B cell (primary cell): ENCODE data around the gene CNGA3. TPM values are rescaled to one million over a fixed set of nuclear protein-coding genes. Genes with fewer than 3 reads are reported as not detected.

ENCODE experiments used
- ATAC-seq: fragments of 200-7000 bp; cut with Tn5 transposase; one replicate; pipeline ENCODE4 v1.10.0; 2021; ENCODE audit warnings: low read depth, mild to moderate bottlenecking, moderate number of reproducible peaks, moderate library complexity
- CTCF ChIA-PET: fragments of 350-600 bp; sonication (Branson Sonifier 250); formaldehyde crosslinking; loops from one replicate; lab custom pipeline; 2021; ENCODE audit warnings: antibody characterized with exemption, inconsistent platforms; lab: Charles Lee
- POLR2A ChIA-PET: fragments of 350-600 bp; sonication (Branson Sonifier 250); formaldehyde crosslinking; loops from one replicate; lab custom pipeline; 2021; ENCODE audit warnings: antibody characterized with exemption; lab: Charles Lee
- DNase-seq: peaks from one replicate; pipeline ENCODE4 v3.0.0; 2013
- H2AFZ ChIP-seq: 2 replicates; pipeline ENCODE4 v1.6.1; 2012; ENCODE audit warnings: mild to moderate bottlenecking, low read depth, low read length; ENCODE audit not compliant: insufficient read depth, poor library complexity, severe bottlenecking
- H3K27ac ChIP-seq, 2 donors: 1 replicate in 1 of 2; 2 replicates in 1 of 2; pipeline ENCODE4 v1.5.1; 2012 to 2013; ENCODE audit warnings: low read length in 2 of 2, mild to moderate bottlenecking in 2 of 2, moderate library complexity in 1 of 2
- H3K27me3 ChIP-seq, 4 experiments: fragments of 200-600 bp in 1 of 4; sonication (generic) in 1 of 4; replicated peaks in 1 of 4; 1 replicate in 2 of 4; 2 replicates in 2 of 4; pipeline versions ENCODE4 v1.6.1 to v1.7.0; 2013 to 2016; ENCODE audit warnings: low read length in 3 of 4, mild to moderate bottlenecking in 2 of 4, mixed read lengths in 1 of 4, moderate library complexity in 1 of 4; ENCODE audit not compliant: insufficient read depth in 4 of 4, control insufficient read depth in 3 of 4; ENCODE audit errors: control extremely low read depth in 1 of 4
- H3K36me3 ChIP-seq, 2 experiments: replicated peaks in 1 of 2; 1 replicate in 1 of 2; 2 replicates in 1 of 2; pipeline versions ENCODE4 v1.6.1 to v1.7.1; 2013; ENCODE audit warnings: low read length in 1 of 2; ENCODE audit not compliant: insufficient read depth in 2 of 2, control insufficient read depth in 1 of 2; ENCODE audit errors: control extremely low read depth in 1 of 2, extremely low read depth in 1 of 2
- H3K4me1 ChIP-seq, 2 donors: fragments of 200-600 bp in 1 of 2; sonication (generic) in 1 of 2; 1 replicate in 1 of 2; 2 replicates in 1 of 2; pipeline versions ENCODE4 v1.5.1 to v1.6.1; 2013 to 2017; ENCODE audit warnings: low read length in 2 of 2; ENCODE audit not compliant: control insufficient read depth in 2 of 2, insufficient read depth in 2 of 2
- H3K4me2 ChIP-seq: replicated peaks from 2 replicates; pipeline ENCODE3; 2012; ENCODE audit warnings: mild to moderate bottlenecking, low read depth, low read length; ENCODE audit not compliant: poor library complexity, severe bottlenecking
- H3K4me3 ChIP-seq, 5 experiments: fragments of 200-600 bp in 1 of 5; sonication (generic) in 1 of 5; 1 replicate in 3 of 5; 2 replicates in 2 of 5; pipeline versions ENCODE4 v1.5.1 to v1.7.0; 2011 to 2016; ENCODE audit warnings: low read length in 4 of 5, mild to moderate bottlenecking in 4 of 5, low read depth in 2 of 5, control low read depth in 1 of 5, moderate library complexity in 1 of 5; ENCODE audit not compliant: insufficient read depth in 1 of 5; ENCODE audit errors: control extremely low read depth in 1 of 5, extremely low read depth in 1 of 5
- H3K79me2 ChIP-seq: fragments of 200-600 bp; sonication (generic); one replicate; pipeline ENCODE4 v1.6.0; 2016; ENCODE audit warnings: low read length; ENCODE audit not compliant: control insufficient read depth, insufficient read depth
- H3K9ac ChIP-seq: fragments of 200-600 bp; sonication (generic); 2 replicates; pipeline ENCODE4 v1.6.1; 2017; ENCODE audit warnings: mild to moderate bottlenecking, low read length, moderate library complexity
- H3K9me3 ChIP-seq, 3 donors: one replicate each; pipeline versions ENCODE4 v1.6.1 to v1.7.1; 2013; ENCODE audit warnings: low read length in 2 of 3; ENCODE audit not compliant: control insufficient read depth in 2 of 3, insufficient read depth in 1 of 3; ENCODE audit errors: control extremely low read depth in 1 of 3
- H4K20me1 ChIP-seq: 2 replicates; pipeline ENCODE4 v1.6.0; 2012; ENCODE audit warnings: mild to moderate bottlenecking, low read length; ENCODE audit not compliant: insufficient read depth, control insufficient read depth, poor library complexity, severe bottlenecking
- H3K27ac Mint-ChIP-seq: one replicate; pipeline ENCODE4 v1.8.0; 2021; ENCODE audit warnings: mixed read lengths
- H3K27me3 Mint-ChIP-seq: one replicate; pipeline ENCODE4 v1.8.0; 2021; ENCODE audit warnings: mixed read lengths
- H3K4me1 Mint-ChIP-seq: one replicate; pipeline ENCODE4 v1.8.0; 2021; ENCODE audit warnings: mixed read lengths
- H3K4me3 Mint-ChIP-seq: one replicate; pipeline ENCODE4 v1.8.0; 2021; ENCODE audit warnings: mixed read lengths
- H3K9me3 Mint-ChIP-seq: one replicate; pipeline ENCODE4 v1.8.0; 2022; ENCODE audit warnings: mixed read lengths; ENCODE audit not compliant: insufficient read depth
- EZH2 ChIP-seq: IDR thresholded peaks from 2 replicates; pipeline ENCODE4 v1.6.1; 2012; ENCODE audit warnings: borderline replicate concordance, low read depth, mild to moderate bottlenecking, moderate library complexity, low read length; ENCODE audit not compliant: insufficient read depth, poor library complexity, severe bottlenecking
- WGBS: methylation state at CpG from one replicate; pipeline ENCODE4 v1.1.5; 2013; ENCODE audit warnings: missing lambda C conversion rate; ENCODE audit not compliant: insufficient coverage; 5-methylcytosine and 5-hydroxymethylcytosine counted together
- intact Hi-C: fragments of 100-400 bp; cut with micrococcal nuclease; formaldehyde crosslinking; loops from one replicate; pipeline ENCODE4 v1.10.0; 2022
- polyA plus RNA-seq: library from polyadenylated mRNA; depleted of rRNA; stranded (reverse); fragments of >200 nt; gene quantifications from 2 replicates; pipeline ENCODE4 v1.2.3, GENCODE V29; 2012
- total RNA-seq, 2 donors: library from RNA; stranded (reverse); fragments of 120-200 nt in 1 of 2; gene quantifications; 1 replicate in 1 of 2; 2 replicates in 1 of 2; pipeline versions ENCODE4 v1.2.3 to v1.2.4, GENCODE V29; 2013 to 2022
- TF ChIP-seq, protein P1 (sequence below): fragments of 200-600 bp; IDR thresholded peaks from one replicate; pipeline ENCODE4 v1.8.0; 2022; ENCODE audit warnings: antibody characterized with exemption, mild to moderate bottlenecking

The CNGA3 gene
- total and polyA plus RNA-seq, 2 donors (not counting 1 experiment from before 2014, with no cell fraction given) = not detected

DNA sequence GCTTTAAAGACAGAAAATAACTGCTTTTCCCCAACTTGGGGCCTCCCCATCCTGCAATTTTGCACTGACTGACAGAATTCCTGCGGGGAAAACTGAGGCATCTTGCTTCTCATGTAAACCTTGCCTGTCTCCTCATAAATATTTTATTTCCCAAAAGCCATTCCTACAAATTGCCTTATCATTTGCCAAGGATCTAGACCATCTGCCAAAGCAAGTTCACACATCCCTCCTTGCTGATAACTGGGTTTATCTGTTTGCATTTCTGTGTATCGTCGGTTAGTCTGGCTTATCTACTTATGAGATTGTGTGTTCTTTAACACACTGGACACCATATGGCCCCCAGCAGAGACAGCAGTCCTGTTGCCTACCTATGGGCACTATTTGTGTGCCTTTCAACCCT is 3.0 kb upstream of the CNGA3 start:
- Histone ChIP-seq H2AFZ (no peak overlapping the region), H3K27me3 (peaks cover 0 to 42% (median 25%) of the 10 kb centered on the region in 4 experiments), H3K4me2 (no peak overlapping the region), H3K9me3 (peaks cover 0 to 21% (median 0%) of the 10 kb centered on the region in 3 donors), H4K20me1 (no peaks in the 10 kb centered on the region), H3K4me1 (peaks cover 22 to 24% of the 10 kb centered on the region in 2 donors), H3K36me3 (no peaks in the 10 kb centered on the region), H3K79me2 (no peaks in the 10 kb centered on the region), H3K27ac (no peak overlapping the region), H3K9ac (no peak overlapping the region), H3K4me3 (no peak overlapping the region)
- ATAC-seq (no peak), DNase-seq (no peak)
- Mint-ChIP-seq H3K4me3 (no peak overlapping the region), H3K27ac (no peak overlapping the region), H3K9me3 (no peaks in the 10 kb centered on the region), H3K27me3 (peaks cover 52% of the 10 kb centered on the region), H3K4me1 (peaks cover 13% of the 10 kb centered on the region)
- intact Hi-C loops = no loop called here
- 88% methylated on average over 1 of the region's 3 CpGs for WGBS
- TF ChIP-seq, protein P1, sequence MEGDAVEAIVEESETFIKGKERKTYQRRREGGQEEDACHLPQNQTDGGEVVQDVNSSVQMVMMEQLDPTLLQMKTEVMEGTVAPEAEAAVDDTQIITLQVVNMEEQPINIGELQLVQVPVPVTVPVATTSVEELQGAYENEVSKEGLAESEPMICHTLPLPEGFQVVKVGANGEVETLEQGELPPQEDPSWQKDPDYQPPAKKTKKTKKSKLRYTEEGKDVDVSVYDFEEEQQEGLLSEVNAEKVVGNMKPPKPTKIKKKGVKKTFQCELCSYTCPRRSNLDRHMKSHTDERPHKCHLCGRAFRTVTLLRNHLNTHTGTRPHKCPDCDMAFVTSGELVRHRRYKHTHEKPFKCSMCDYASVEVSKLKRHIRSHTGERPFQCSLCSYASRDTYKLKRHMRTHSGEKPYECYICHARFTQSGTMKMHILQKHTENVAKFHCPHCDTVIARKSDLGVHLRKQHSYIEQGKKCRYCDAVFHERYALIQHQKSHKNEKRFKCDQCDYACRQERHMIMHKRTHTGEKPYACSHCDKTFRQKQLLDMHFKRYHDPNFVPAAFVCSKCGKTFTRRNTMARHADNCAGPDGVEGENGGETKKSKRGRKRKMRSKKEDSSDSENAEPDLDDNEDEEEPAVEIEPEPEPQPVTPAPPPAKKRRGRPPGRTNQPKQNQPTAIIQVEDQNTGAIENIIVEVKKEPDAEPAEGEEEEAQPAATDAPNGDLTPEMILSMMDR = no peak
- CTCF ChIA-PET = no interaction called here
- POLR2A ChIA-PET = no interaction called here

DNA sequence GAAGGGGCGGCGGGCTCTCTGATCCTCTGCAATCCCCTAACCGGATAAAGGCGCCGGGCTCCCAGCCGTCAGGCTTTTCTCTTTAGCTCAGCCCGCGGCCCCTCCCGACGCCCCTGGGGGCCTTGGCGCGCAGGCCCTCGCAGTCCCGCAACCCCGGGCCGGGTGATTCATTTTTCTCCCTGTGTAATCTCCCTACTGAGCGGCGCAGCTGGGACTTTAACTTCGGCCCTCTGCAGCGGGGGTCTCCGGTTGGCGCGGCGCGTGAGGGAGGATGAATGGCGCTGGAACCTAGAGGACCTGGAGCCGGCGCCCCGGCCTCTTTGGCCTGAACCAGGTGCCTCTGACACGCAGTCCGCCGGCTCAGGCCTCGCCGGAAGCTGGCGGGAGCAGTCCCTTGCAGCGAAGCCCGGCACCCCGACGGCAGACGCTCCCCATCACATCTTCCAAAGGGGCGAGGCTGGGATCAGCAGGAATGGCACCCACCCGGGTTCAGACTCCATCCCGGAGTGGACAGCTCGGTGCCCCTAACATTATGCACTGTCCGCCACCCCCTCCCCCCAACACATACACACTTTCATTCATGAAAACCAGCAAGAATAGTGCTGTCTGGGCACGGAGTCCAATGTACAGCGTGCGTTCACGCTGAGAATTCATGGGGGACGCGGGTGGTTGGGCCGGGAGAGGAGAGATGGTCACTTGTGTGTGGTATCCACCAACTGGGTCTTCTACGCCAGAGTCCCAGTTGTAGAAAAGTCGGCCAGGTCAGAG is 1.2 kb downstream of the CNGA3 start:
- peaks cover 16% of the 10 kb centered on the region for H3K4me1 Mint-ChIP-seq
- TF ChIP-seq EZH2 = no peak
- TF ChIP-seq, protein P1 = no peak
- no peaks in the 10 kb centered on the region for H3K79me2 ChIP-seq
- peaks cover 85% of the 10 kb centered on the region for H3K27me3 Mint-ChIP-seq
- H3K36me3 ChIP-seq = no peaks in the 10 kb centered on the region
- peak overlapping the region in 1 of 5 experiments; percentile 6 for H3K4me3 ChIP-seq
- H3K27ac ChIP-seq = no peak overlapping the region
- H3K4me3 Mint-ChIP-seq = peak overlapping the region; percentile 58
- peaks cover 1 to 24% (median 2%) of the 10 kb centered on the region in 3 donors for H3K9me3 ChIP-seq
- ATAC-seq = no peak
- no peaks in the 10 kb centered on the region for H4K20me1 ChIP-seq
- WGBS = 12% methylated on average over 54 of the region's 54 CpGs
- H3K9me3 Mint-ChIP-seq = no peaks in the 10 kb centered on the region
- intact Hi-C loops = no loop called here
- H3K4me2 ChIP-seq = peak overlapping the region; percentile 45
- ChIA-PET POLR2A (no interaction called here), CTCF (no interaction called here)
- no peak for DNase-seq
- no peak overlapping the region for H3K27ac Mint-ChIP-seq
- no peak overlapping the region for H3K9ac ChIP-seq
- peaks cover 0 to 63% (median 44%) of the 10 kb centered on the region in 4 experiments for H3K27me3 ChIP-seq
- peaks cover 25 to 32% of the 10 kb centered on the region in 2 donors for H3K4me1 ChIP-seq
- H2AFZ ChIP-seq = no peak overlapping the region
